Amygdala (tissue), 56 donors: ENCODE data around the gene HECTD1.
A peak's percentile ranks its signal among the peaks of the same experiment; 100 is the strongest.
"Not testable (repeated sequence)": the region's sequence is repeated elsewhere in the genome, so short reads cannot be mapped to it uniquely, and the experiment has no call there.

Experiments used
- DNase-seq, 56 donors: peaks; one replicate each; lab custom pipeline; 2025; lab: John Stamatoyannopoulos, UW

The HECTD1 gene

GRCh38 chr14:31207755-31208545 lies at the start of gene HECTD1:
Gene HECTD1, minus strand, starts transcription at chr14:31207793. Its CDS starts 1,857 bp downstream, at chr14:31205936.
- peak in 55 of 56 donors; percentile 31 to 98 (median 81) for DNase-seq

- no peak for DNase-seq
These were observed 49.6 kb upstream of the HECTD1 start for GRCh38 chr14:31257244-31257553.

DNA sequence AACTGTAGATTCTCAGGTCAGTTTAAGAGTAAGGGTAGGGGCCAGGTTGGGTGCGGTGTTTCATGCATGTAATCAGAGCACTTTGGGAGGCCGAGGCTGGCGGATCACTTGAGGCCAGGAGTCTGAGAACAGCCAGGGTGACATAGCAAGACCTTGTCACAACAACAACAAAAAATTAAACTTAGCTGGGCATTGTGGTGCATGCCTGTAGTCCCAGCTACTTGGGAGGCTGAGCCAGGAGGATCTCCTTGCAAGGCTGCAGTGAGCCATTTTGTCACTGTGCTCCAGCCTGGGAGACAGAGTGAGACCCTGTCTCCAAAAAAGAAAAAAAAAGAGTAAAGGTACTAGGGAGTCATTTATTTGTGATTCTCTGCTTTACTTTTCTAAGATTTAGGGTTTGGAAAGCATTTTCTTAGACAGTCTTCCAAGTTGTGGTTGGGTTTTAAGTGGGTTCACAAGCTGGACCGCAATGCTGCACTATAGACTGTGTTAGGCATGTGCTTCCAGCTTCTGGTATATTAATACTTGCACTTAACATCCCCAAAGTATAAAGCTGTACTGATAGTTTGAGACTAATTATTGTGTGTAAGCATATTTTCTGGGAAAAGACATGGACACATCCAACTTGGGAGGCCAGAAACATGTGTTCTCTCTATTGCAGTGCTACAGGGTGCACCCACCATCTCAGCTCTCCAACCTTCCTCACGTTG lies 49.1 kb upstream of the HECTD1 start:
- no peak for DNase-seq

DNA sequence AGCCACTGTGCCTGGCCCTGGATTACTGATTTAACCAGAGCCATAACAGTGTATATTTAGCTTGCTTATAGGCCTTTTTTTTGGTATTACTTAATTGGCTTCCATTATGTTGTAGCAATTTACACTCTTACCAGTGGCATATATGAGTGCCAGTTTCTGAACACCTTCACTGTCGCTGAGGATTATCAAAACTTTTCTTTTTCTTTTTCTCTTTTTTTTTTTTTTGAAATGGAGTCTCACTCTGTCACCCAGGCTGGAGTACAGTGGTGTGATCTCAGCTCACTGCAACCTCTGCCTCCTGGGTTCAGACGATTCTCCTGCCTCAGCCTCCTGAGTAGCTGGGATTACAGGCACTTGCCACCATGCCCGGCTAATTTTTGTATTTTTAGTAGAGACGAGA lies 48.3 kb upstream of the HECTD1 start:
- not testable (repeated sequence) for DNase-seq

GRCh38 chr14:31255286-31255685 lies 47.7 kb upstream of the HECTD1 start:
- DNase-seq: no peak

- no peak for DNase-seq
These were observed 46.3 kb upstream of the HECTD1 start for GRCh38 chr14:31253746-31254471.

GRCh38 chr14:31252865-31253264 lies 45.3 kb upstream of the HECTD1 start:
- DNase-seq: no peak

DNA sequence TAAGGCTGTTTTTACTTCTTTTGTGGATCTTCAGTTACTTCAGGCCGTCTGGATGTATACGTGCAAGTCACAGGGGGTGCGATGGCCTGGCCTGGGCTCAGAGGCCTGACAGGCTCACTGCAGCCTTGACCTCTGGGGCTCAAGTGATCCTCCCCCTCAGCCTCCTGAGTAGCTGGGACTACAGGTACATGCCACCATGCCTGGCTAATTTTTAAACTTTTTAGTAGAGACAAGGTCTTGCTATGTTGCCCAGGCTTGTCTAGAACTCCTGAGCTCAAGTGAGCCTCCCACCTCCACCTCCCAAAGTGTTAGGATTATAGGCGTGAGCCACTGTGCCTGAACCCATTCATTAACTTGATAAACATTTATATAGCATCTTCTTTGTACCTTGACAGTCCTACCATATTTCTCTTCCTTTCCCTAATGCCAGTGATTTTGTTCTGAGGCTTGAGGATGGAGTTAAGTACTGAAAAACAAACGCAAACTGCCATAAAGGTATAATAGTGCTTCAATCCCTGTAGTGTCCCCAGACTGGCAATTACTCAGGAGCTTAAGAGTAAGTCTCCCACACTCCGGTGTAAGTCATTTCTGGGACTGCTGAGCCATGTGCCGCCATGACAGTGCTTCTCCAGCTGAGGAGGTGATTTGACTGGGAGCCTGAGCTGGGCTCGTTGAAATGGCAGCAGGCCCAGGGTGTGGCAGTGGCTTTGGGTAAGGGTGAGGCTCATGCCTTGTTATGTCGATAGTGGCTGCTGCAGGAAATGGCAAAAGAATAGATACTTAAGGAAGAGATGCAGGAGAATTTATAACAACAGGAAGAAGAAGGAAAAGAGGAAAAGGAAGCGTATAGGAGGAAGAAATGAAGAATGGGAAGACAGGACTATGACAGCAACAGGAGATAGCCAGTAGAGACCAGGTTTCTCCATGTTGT lies 43.7 kb upstream of the HECTD1 start:
- DNase-seq: no peak

DNA sequence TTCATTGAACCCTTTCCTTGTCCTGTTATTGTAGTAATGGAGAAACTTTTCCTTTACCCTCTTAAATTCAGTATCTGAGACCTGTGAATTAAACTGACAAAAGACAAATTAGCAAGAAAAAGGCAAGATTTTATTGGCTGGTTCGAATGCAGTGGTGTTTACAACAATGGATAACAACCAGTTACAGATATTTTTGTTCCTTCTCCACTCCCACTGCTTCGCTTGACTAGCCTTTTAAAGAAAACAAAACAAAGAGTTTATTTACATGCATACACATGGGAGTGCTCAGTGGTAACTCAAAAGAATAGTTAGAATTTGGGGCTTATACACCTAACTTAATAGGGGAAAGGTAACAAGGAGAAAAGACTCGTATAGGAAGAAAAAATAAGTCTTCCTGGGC lies 37.0 kb upstream of the HECTD1 start:
- no peak for DNase-seq

GRCh38 chr14:31243860-31244259 lies 36.3 kb upstream of the HECTD1 start:
- no peak for DNase-seq

- DNase-seq: not testable (repeated sequence)
These were observed 34.8 kb upstream of the HECTD1 start for GRCh38 chr14:31242161-31242940.

- DNase-seq: no peak
These were observed 34.0 kb upstream of the HECTD1 start for GRCh38 chr14:31241450-31242114.

GRCh38 chr14:31239741-31240140 lies 32.1 kb upstream of the HECTD1 start:
- DNase-seq: no peak

- no peak for DNase-seq
These were observed 27.9 kb upstream of the HECTD1 start for GRCh38 chr14:31235462-31235861.

- no peak for DNase-seq
These were observed 24.5 kb upstream of the HECTD1 start for GRCh38 chr14:31232081-31232480.

GRCh38 chr14:31231272-31231671 lies 23.7 kb upstream of the HECTD1 start:
- not testable (repeated sequence) for DNase-seq

- DNase-seq: no peak
These were observed 23.0 kb upstream of the HECTD1 start for GRCh38 chr14:31230573-31230958.

GRCh38 chr14:31229638-31230572 lies 22.3 kb upstream of the HECTD1 start:
- peak in 17 of 56 donors; percentile 0 to 29 (median 4) for DNase-seq
